ENCODE results near the gene HSPA4. TPM values are rescaled to one million over a fixed set of nuclear protein-coding genes. Genes with fewer than 3 reads are reported as not detected.
A peak's percentile ranks its signal among the peaks of the same experiment; 100 is the strongest.

Gene HSPA4
- total and polyA plus RNA-seq, 5 experiments from 2014 or later, result 32.8 to 73.3 (median 40.4) TPM

- DNase-seq, result no peak
- H3K36me3 Mint-ChIP-seq, result peaks cover 0 to 4% (median 4%) of the 10 kb centered on the region in 3 donors
- POLR2A ChIA-PET, result interaction anchor here (0.6 to 5.1 kb wide), 28 partner anchors 7 to 1762 kb away, joined by 3 to 69 read pairs (median 4); partner anchors contain the start of genes AFF4, CCNI2, GDF9 and IRF1
- H3K4me1 Mint-ChIP-seq, result peaks cover 21 to 56% (median 49%) of the 10 kb centered on the region in 4 donors
- H3K9me3 Mint-ChIP-seq, result no peaks in the 10 kb centered on the region
- H3K4me3 Mint-ChIP-seq, result peak overlapping the region; percentile 95 to 99 (median 98)
- ATAC-seq, result no peak
- H3K27ac Mint-ChIP-seq, result peak overlapping the region; percentile 99 to 100 (median 100)
- H3K27me3 Mint-ChIP-seq, result no peaks in the 10 kb centered on the region
These were observed 712 bp upstream of the HSPA4 start for GRCh38 chr5:133051061-133051541.

- DNase-seq (peak in 8 of 10 donors; percentile 17 to 51 (median 20)), ATAC-seq (peak in 1 of 2 donors; percentile 32)
- peaks cover 25 to 68% (median 59%) of the 10 kb centered on the region in 4 donors for H3K4me1 Mint-ChIP-seq
- H3K4me3 Mint-ChIP-seq, result peak overlapping the region; percentile 95 to 99 (median 98)
- POLR2A ChIA-PET, result interaction anchor here (0.6 to 5.1 kb wide), 24 partner anchors 9 to 1473 kb away, joined by 3 to 69 read pairs (median 5); partner anchors contain the start of genes AFF4, CCNI2, GDF9 and IRF1
- H3K27ac Mint-ChIP-seq, result peak overlapping the region; percentile 99 to 100 (median 100)
- H3K36me3 Mint-ChIP-seq, result peaks cover 0 to 4% (median 4%) of the 10 kb centered on the region in 3 donors
- H3K27me3 Mint-ChIP-seq, result no peaks in the 10 kb centered on the region
- no peaks in the 10 kb centered on the region for H3K9me3 Mint-ChIP-seq
These were observed 733 bp downstream of the HSPA4 start for GRCh38 chr5:133052317-133053175.

DNA sequence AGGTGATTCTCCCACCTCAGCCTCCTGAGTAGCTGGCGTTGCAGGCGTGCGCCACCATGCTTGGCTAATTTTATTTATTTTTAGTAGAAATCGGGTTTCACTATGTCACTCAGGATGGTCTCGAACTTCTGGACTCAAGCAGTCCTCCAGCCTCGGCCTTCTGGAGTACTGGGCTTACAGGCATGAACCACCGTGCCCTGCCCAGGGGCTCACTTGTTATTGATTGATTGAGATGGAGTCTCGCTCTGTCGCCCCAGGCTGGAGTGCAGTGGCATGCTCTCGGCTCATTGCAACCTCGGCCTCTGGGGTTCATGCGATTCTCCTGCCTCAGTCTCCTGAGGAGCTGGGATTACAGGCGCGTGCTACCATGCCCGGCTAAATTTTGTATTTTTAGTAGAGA, 1.6 kb downstream of the HSPA4 start:
- Mint-ChIP-seq H3K4me1 (peaks cover 30 to 75% (median 67%) of the 10 kb centered on the region in 4 donors), H3K4me3 (peak overlapping the region; percentile 95 to 99 (median 98)), H3K36me3 (peaks cover 0 to 4% (median 4%) of the 10 kb centered on the region in 3 donors), H3K27me3 (no peaks in the 10 kb centered on the region), H3K9me3 (no peaks in the 10 kb centered on the region), H3K27ac (peak overlapping the region in 6 of 10 donors; percentile 99 to 100 (median 100))
- POLR2A ChIA-PET, result interaction anchor here (5.1 kb wide), 1 partner anchor 90 kb away, joined by 69 read pairs; the partner anchor contains the start of gene AFF4
- ATAC-seq (no peak), DNase-seq (no peak)

DNA sequence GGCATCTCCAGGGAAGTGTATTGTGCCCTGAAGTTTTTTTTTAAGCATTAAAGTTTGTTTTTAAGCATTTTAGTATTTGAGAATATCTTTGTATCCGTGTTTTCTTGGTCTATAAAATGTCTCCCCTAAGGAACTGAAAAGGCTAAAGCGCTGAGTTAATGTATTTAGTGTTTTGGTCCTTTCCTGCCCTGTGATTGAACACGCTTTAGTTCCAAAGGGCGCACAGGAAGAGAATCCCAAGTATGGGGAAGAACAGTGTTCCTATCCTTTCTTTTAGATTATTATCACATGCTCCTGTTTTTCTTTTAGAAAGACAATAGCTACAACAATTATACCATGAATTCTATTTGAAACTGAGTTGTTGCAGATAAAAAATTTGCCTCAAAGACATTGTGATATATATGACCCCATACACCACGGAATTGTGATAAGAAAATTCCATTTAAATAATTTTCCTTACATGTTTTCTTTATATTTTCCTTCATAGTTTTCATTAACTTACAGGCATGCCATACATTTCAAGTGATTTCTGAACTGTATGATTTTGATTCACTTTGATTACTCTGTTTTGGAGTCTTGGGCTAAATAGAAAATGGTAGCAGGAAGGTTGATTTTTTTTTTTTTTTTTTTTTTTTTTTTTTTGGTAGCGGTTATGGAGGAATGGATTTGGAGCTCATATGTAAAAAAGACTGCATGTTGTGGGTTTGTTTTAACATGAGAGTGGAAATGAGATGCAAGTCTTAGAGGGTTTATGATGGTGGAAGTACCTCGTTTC, 3.1 kb downstream of the HSPA4 start:
- H3K27ac Mint-ChIP-seq, result peak overlapping the region in 9 of 10 donors; percentile 27 to 64 (median 55)
- H3K4me1 Mint-ChIP-seq, result peaks cover 32 to 79% (median 66%) of the 10 kb centered on the region in 4 donors
- POLR2A ChIA-PET, result interaction anchor here (0.6 to 0.9 kb wide), 2 partner anchors 28 to 186 kb away, joined by 3 to 4 read pairs; no protein-coding TSS in a partner anchor
- no peak for DNase-seq
- no peak for ATAC-seq
- H3K4me3 Mint-ChIP-seq, result peak overlapping the region; percentile 3 to 96 (median 44)
- no peaks in the 10 kb centered on the region for H3K27me3 Mint-ChIP-seq
- H3K9me3 Mint-ChIP-seq, result no peaks in the 10 kb centered on the region
- peaks cover 0 to 4% (median 4%) of the 10 kb centered on the region in 3 donors for H3K36me3 Mint-ChIP-seq

GRCh38 chr5:133056891-133057290, 5.1 kb downstream of the HSPA4 start:
- Mint-ChIP-seq H3K36me3 (peaks cover 0 to 10% (median 2%) of the 10 kb centered on the region in 3 donors), H3K27ac (peak overlapping the region in 1 of 10 donors; percentile 52), H3K4me1 (peaks cover 32 to 80% (median 64%) of the 10 kb centered on the region in 4 donors), H3K9me3 (no peaks in the 10 kb centered on the region), H3K27me3 (no peaks in the 10 kb centered on the region), H3K4me3 (peak overlapping the region in 2 of 10 donors; percentile 12 to 34)
- DNase-seq, result no peak
- POLR2A ChIA-PET, result no interaction called here
- no peak for ATAC-seq

DNA sequence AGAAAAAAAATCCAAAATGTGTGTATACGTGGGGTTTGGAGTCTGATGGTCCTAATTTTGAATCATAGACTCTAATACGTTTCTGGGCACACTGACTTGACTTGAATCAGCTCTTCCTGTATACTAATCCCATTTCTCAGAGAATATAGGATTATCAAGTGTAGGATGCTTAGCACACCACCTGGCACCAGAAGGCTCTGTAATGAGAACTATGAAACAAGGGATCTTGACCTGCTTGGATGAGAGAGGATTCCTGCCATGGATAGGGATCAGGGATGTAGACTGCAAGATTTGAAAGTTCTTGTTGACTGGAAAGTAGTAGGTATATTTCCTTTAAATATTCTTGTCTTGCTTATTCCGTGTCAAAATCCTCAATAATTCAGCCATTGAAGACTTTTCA, 7.8 kb downstream of the HSPA4 start:
- DNase-seq (no peak), ATAC-seq (no peak)
- Mint-ChIP-seq H3K27me3 (no peaks in the 10 kb centered on the region), H3K4me3 (peak overlapping the region in 1 of 10 donors; percentile 54), H3K36me3 (peaks cover 0 to 14% (median 0%) of the 10 kb centered on the region in 3 donors), H3K9me3 (no peaks in the 10 kb centered on the region), H3K4me1 (peaks cover 32 to 80% (median 68%) of the 10 kb centered on the region in 4 donors), H3K27ac (peak overlapping the region in 8 of 10 donors; percentile 1 to 73 (median 29))
- POLR2A ChIA-PET, result interaction anchor here (0.7 kb wide), 1 partner anchor 196 kb away, joined by 3 read pairs; no protein-coding TSS in a partner anchor

DNA sequence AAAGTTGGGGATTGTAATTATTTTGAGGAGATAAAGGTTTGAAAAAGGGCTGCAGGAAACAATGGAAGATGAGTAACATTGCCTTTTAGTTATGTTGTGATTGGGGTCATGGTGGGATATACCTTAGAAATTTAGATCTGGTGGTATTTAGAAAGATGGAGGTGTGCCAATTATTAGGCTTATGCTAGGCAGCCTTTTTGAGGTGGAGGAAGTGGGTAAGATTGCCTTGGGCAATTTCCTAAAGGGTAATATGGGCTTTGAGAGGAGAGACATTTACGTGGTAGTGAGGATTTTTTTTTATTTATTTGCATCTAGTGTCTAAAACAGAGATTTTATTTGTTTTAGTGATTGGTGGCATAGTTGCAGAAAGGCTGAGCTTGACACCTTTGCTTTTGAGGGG, 10.5 kb downstream of the HSPA4 start:
- DNase-seq (no peak), ATAC-seq (no peak)
- Mint-ChIP-seq H3K27me3 (no peaks in the 10 kb centered on the region), H3K4me1 (peaks cover 28 to 64% (median 53%) of the 10 kb centered on the region in 4 donors), H3K9me3 (no peaks in the 10 kb centered on the region), H3K36me3 (peaks cover 0 to 36% (median 0%) of the 10 kb centered on the region in 3 donors), H3K27ac (peak overlapping the region in 6 of 10 donors; percentile 1 to 70 (median 44)), H3K4me3 (peak overlapping the region in 6 of 10 donors; percentile 8 to 65 (median 24))
- POLR2A ChIA-PET, result interaction anchor here (0.6 to 2.4 kb wide), 2 partner anchors 11 to 1772 kb away, joined by 3 to 6 read pairs; partner anchors contain the start of gene HSPA4

DNA sequence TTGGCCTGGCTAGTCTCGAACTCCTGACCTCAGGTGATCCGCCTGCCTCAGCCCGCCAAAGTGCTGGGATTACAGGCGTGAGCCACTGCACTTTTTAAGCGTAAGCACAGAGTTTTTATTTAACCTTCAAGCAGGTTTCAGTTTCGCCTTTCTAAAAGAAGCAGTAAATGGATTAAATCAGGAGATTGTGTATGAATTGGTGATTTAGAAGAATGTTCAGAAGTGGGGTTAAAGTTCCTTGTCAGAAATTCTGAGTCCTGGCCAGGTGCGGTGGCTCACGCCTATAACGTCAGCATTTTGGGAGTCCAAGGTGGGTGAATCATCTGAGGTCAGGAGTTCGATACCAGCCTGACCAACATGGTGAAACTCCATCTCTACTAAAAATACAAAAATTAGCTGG, 12.2 kb downstream of the HSPA4 start:
- H3K27me3 Mint-ChIP-seq, result no peaks in the 10 kb centered on the region
- ATAC-seq (no peak), DNase-seq (no peak)
- peaks cover 30 to 53% (median 48%) of the 10 kb centered on the region in 4 donors for H3K4me1 Mint-ChIP-seq
- no peaks in the 10 kb centered on the region for H3K9me3 Mint-ChIP-seq
- H3K36me3 Mint-ChIP-seq, result peaks cover 0 to 53% (median 2%) of the 10 kb centered on the region in 3 donors
- POLR2A ChIA-PET, result no interaction called here
- peak overlapping the region in 3 of 10 donors; percentile 63 to 79 (median 68) for H3K27ac Mint-ChIP-seq
- H3K4me3 Mint-ChIP-seq, result no peak overlapping the region

GRCh38 chr5:133065471-133065870, 13.7 kb downstream of the HSPA4 start:
- no peak for ATAC-seq
- Mint-ChIP-seq H3K27me3 (no peaks in the 10 kb centered on the region), H3K9me3 (no peaks in the 10 kb centered on the region), H3K4me1 (peaks cover 25 to 45% (median 41%) of the 10 kb centered on the region in 4 donors), H3K36me3 (peaks cover 5 to 64% (median 6%) of the 10 kb centered on the region in 3 donors), H3K27ac (peak overlapping the region in 3 of 10 donors; percentile 17 to 71 (median 33)), H3K4me3 (no peak overlapping the region)
- no peak for DNase-seq
- POLR2A ChIA-PET, result no interaction called here

GRCh38 chr5:133066045-133066444, 14.2 kb downstream of the HSPA4 start:
- Mint-ChIP-seq H3K9me3 (no peaks in the 10 kb centered on the region), H3K4me3 (no peak overlapping the region), H3K4me1 (peaks cover 26 to 45% (median 38%) of the 10 kb centered on the region in 4 donors), H3K27ac (peak overlapping the region in 3 of 10 donors; percentile 13 to 71 (median 41)), H3K27me3 (no peaks in the 10 kb centered on the region), H3K36me3 (peaks cover 5 to 69% (median 9%) of the 10 kb centered on the region in 3 donors)
- POLR2A ChIA-PET, result no interaction called here
- ATAC-seq (no peak), DNase-seq (no peak)

DNA sequence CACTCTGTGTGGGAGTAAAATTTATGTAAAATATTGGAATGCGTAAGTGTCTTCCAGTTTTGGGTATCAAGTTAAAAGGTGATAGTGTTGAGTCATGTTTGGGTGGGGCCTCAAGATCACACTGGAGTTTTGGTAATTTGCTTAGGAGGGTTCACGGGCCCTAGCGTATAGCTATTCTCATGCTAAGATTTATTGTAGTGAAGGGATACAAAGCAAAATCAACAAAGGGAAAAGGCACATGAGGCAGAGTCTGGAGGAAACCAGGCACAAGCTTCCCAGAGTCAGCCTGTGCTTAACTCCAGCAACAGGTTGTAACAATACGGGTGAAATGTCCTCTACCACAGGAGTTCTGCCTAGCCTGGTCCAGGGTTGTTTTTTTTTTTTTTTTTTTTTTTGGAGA, 20.2 kb downstream of the HSPA4 start:
- no peak for DNase-seq

More for the DNA sequence above, 20.2 kb downstream of the HSPA4 start:
- no peak overlapping the region for H3K4me3 Mint-ChIP-seq
- H3K36me3 Mint-ChIP-seq, result peaks cover 5 to 95% (median 27%) of the 10 kb centered on the region in 3 donors
- no peaks in the 10 kb centered on the region for H3K9me3 Mint-ChIP-seq
- no peak for ATAC-seq
- peak overlapping the region in 2 of 10 donors; percentile 35 to 53 for H3K27ac Mint-ChIP-seq
- POLR2A ChIA-PET, result interaction anchor here (0.6 to 0.7 kb wide), 2 partner anchors 173 to 1508 kb away, joined by 3 to 5 read pairs; no protein-coding TSS in a partner anchor
- no peaks in the 10 kb centered on the region for H3K27me3 Mint-ChIP-seq
- peaks cover 3 to 20% (median 17%) of the 10 kb centered on the region in 4 donors for H3K4me1 Mint-ChIP-seq
